LNCaP clone FGC (cell line): ENCODE results near the gene ACSL1.

Source experiments
- DNase-seq: peaks from one replicate; pipeline ENCODE4 v3.0.0-alpha.2; 2011; ENCODE audit warnings: low read depth
- H3K4me3 ChIP-seq: 2 replicates; pipeline ENCODE4 v1.5.1; 2011; ENCODE audit warnings: mild to moderate bottlenecking, low read depth, low read length, control low read depth
- TF ChIP-seq, protein P1 (sequence below): IDR thresholded peaks from 2 replicates; pipeline ENCODE4 v1.5.1; 2012; ENCODE audit warnings: mild to moderate bottlenecking; ENCODE audit not compliant: control insufficient read depth, insufficient read depth; ENCODE audit errors: extremely low read depth

The ACSL1 gene

DNA sequence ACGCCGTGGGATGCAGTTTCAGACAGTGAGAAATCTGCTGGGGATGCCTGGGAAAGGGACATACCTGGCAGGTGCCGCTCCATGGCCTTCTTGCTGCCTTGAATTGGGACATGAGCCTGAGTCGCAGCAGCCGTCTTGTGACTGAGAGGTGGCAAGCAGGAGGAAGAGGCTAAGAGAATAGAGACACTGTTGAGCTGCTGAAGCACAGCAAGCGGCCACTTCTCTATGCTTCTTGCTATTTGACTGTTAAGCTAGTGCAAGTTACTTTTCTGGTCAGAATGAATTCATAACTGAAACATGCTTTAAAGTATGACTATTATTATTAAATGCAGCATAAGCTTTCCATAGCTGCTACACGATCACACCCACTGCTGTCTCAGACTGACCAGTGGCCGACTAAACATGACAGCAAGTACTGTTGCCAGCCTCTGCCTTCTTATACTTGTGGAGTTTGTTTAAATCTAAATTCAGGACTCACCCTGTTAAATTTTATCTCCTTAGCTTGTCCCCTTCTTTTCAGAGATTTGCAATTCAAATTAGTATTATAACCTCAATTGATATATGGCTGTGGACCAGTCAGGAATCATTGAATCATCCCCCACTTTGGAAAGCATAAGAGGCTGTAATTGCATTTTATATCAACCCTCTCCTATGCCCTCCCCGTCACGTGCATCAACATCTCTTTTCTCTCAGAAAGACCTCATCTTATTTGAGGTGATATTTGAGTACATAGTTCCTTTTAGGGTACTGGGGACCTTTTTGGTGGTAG, 24.8 kb upstream of the ACSL1 start:
- H3K4me3 ChIP-seq, result no peak overlapping the region
- TF ChIP-seq, protein P1, sequence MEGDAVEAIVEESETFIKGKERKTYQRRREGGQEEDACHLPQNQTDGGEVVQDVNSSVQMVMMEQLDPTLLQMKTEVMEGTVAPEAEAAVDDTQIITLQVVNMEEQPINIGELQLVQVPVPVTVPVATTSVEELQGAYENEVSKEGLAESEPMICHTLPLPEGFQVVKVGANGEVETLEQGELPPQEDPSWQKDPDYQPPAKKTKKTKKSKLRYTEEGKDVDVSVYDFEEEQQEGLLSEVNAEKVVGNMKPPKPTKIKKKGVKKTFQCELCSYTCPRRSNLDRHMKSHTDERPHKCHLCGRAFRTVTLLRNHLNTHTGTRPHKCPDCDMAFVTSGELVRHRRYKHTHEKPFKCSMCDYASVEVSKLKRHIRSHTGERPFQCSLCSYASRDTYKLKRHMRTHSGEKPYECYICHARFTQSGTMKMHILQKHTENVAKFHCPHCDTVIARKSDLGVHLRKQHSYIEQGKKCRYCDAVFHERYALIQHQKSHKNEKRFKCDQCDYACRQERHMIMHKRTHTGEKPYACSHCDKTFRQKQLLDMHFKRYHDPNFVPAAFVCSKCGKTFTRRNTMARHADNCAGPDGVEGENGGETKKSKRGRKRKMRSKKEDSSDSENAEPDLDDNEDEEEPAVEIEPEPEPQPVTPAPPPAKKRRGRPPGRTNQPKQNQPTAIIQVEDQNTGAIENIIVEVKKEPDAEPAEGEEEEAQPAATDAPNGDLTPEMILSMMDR, result no peak
- DNase-seq, result no peak

DNA sequence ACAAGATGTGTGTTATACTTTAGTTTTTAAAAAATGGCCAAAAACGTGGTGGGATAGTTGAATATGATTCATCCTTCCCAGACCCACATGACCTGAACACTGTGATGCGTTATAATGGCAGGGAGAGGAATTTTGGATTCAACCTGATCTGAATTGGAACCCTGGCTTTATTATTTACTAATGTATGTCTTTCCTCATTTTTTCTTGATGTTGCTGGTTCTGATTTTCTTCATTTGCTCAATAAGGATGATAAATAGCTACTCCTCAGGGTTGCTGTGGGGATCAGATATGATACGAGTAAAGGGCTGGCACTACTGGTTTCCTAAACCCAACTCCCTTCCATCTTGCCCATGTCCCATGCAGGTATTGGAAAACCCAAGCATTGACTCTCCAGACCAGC, 24.2 kb upstream of the ACSL1 start:
- no peak for DNase-seq
- no peak overlapping the region for H3K4me3 ChIP-seq
- TF ChIP-seq, protein P1, result no peak

DNA sequence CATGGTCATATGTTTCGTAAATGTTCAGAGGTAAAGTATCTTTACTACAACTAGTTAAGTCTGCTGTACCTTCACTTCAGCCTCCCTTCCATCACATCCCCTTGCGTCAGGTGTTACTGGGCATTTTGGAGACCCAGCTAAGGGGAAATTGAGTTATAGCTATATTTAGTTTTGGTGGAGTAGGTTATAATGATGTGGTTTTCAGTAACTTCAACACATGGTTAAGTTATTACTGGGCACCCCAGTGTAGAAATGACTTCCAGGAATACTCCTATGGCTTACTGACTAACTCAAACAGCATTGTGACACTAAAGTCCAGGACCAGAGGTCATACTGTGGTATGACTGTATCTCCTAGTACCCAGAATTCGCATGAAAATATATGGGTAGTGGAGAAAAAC, 23.4 kb upstream of the ACSL1 start:
- no peak for DNase-seq
- no peak overlapping the region for H3K4me3 ChIP-seq
- TF ChIP-seq, protein P1, result no peak

DNA sequence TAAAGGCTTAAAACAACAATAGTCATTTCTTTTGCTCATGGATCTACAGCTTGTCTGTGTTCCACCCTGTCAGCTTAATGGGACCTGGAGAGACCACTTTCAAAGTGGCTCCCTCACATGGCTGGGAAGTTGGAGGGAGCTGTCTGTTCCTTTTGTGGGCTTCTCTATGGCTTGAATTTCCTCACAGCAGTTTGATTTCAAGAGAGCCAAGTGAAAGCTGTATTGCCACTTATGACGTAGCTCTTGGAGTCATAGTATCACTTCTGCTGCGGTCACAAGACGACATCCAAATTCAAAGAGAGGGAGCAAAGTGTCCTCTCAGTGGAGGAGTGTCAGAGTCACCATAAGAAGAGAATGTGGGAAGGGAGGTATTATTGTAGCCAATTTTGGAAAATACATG, 22.7 kb upstream of the ACSL1 start:
- no peak overlapping the region for H3K4me3 ChIP-seq
- DNase-seq, result no peak
- TF ChIP-seq, protein P1, result no peak

DNA sequence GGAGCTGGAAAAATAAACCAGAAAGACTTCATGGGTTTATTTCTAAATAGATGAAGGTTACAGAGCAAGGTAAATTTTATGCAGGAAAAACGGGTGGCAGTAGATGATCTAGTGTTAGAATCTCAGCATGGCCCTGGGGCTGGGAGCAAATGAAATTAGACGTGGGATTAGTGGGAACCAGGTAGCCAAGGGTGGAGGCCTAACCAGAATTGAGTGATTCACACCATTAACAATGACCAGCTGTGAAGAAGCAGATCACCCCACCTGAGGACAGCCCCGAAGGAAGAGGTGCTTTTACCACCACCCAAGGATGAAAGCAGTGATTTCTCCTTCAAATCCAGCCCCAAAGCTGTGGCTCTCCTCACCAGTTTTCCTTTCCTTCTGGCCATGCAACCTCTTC, 20.8 kb upstream of the ACSL1 start:
- TF ChIP-seq, protein P1, result no peak
- no peak for DNase-seq

DNA sequence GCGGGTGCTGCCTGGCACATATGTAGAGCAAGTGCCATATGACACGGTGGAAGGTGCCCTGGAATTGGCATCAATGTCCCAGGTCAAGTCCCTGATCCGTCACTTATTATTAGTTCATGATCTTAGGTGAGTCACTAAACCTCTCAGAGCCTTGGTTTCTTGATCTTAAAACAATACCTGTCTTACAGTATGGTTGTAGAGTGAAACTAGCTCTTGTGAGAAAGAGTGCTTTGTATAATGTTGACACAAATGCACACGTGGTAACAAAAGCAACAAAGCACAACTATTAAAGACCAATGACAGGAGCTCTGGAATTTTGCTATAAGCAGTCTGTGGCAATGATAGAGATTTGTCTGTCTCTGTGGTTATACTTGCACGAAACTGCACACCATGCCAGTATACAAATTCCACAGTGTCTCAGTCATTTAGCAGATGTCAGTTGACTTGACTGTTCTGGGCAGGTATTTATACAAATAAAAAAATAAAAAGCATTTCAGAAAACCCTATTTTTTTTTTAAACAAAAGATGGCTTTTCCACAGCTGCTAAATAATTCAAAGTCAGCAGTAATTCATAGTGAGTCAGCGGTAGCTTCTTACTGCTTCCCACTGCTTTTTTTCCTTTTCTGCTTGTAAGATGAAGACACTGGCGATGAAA, 19.7 kb upstream of the ACSL1 start:
- DNase-seq, result no peak
- no peak overlapping the region for H3K4me3 ChIP-seq
- TF ChIP-seq, protein P1, result no peak

More for the DNA sequence above, 20.8 kb upstream of the ACSL1 start:
- no peak overlapping the region for H3K4me3 ChIP-seq

DNA sequence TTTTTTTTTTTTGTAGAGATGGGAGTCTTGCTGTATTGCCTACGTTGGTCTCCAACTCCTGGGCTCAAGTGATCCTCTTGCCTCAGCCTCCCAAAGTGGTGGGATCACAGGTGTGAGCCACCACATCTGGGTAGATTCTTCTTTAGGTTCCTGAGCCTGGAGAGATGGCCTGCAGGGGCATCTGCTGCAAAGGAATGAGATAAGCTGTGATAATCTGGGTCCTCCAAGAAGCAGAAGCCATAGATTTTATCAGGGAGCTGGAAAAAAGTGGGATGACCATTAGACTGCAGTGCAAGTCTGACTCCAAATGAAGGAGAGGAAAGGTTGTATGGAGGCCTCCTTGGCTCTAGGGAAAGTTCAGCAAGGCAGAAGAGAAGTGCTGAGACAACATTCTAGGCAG, 19.0 kb upstream of the ACSL1 start:
- no peak for DNase-seq
- TF ChIP-seq, protein P1, result no peak
- H3K4me3 ChIP-seq, result no peak overlapping the region
